Measurements from ENCODE around the gene CBR1.

The CBR1 gene

GRCh38 chr21:36030581-36031189, 39.1 kb upstream of the CBR1 start:
- Histone ChIP-seq H3K27ac (replicated peaks) (no peak overlapping the region), H3K27me3 (ENCODE audit: insufficient read depth, poor library complexity, severe bottlenecking) (no peaks in the 10 kb centered on the region), H3K4me3 (replicated peaks; ENCODE audit: insufficient read depth, low read length) (no peak overlapping the region)
- DNase-seq (ENCODE audit: low read depth in 1 of 2, low spot score in 1 of 2), result no peak
- TF ChIP-seq POLR2AphosphoS5 (IDR thresholded peaks at IDR 0.05; ENCODE audit: low read depth), result no peak
- no peak for TF ChIP-seq REST (IDR thresholded peaks at IDR 0.05; ENCODE audit: insufficient replicate concordance, low read depth)
- no peak for TF ChIP-seq GABPA (IDR thresholded peaks at IDR 0.05; ENCODE audit: low read depth)
- no peak for TF ChIP-seq CTCF (IDR thresholded peaks at IDR 0.05; ENCODE audit: insufficient read depth, low read length)
- TF ChIP-seq SPI1 (IDR thresholded peaks at IDR 0.05; ENCODE audit: borderline replicate concordance, low read depth), result no peak

GRCh38 chr21:36032647-36033406, 37.0 kb upstream of the CBR1 start:
- Histone ChIP-seq H3K4me3 (replicated peaks; ENCODE audit: insufficient read depth, low read length) (no peak overlapping the region), H3K27ac (replicated peaks) (no peak overlapping the region), H3K27me3 (ENCODE audit: insufficient read depth, poor library complexity, severe bottlenecking) (no peaks in the 10 kb centered on the region)
- no peak for DNase-seq (ENCODE audit: low read depth in 1 of 2, low spot score in 1 of 2)
- TF ChIP-seq CTCF (IDR thresholded peaks at IDR 0.05; ENCODE audit: insufficient read depth, low read length) (no peak), POLR2AphosphoS5 (IDR thresholded peaks at IDR 0.05; ENCODE audit: low read depth) (no peak), GABPA (IDR thresholded peaks at IDR 0.05; ENCODE audit: low read depth) (no peak), SPI1 (IDR thresholded peaks at IDR 0.05; ENCODE audit: borderline replicate concordance, low read depth) (no peak), REST (IDR thresholded peaks at IDR 0.05; ENCODE audit: insufficient replicate concordance, low read depth) (no peak)

GRCh38 chr21:36034211-36034913, 35.5 kb upstream of the CBR1 start:
- Histone ChIP-seq H3K27ac (replicated peaks) (no peak overlapping the region), H3K4me3 (replicated peaks; ENCODE audit: insufficient read depth, low read length) (no peak overlapping the region), H3K27me3 (ENCODE audit: insufficient read depth, poor library complexity, severe bottlenecking) (no peaks in the 10 kb centered on the region)
- no peak for DNase-seq (ENCODE audit: low read depth in 1 of 2, low spot score in 1 of 2)
- no peak for TF ChIP-seq REST (IDR thresholded peaks at IDR 0.05; ENCODE audit: insufficient replicate concordance, low read depth)
- no peak for TF ChIP-seq POLR2AphosphoS5 (IDR thresholded peaks at IDR 0.05; ENCODE audit: low read depth)
- no peak for TF ChIP-seq SPI1 (IDR thresholded peaks at IDR 0.05; ENCODE audit: borderline replicate concordance, low read depth)
- no peak for TF ChIP-seq GABPA (IDR thresholded peaks at IDR 0.05; ENCODE audit: low read depth)
- TF ChIP-seq CTCF (IDR thresholded peaks at IDR 0.05; ENCODE audit: insufficient read depth, low read length), result no peak
